K562 (cell line): ENCODE measurements around the gene NXF3. TPM values are rescaled to one million over a fixed set of nuclear protein-coding genes. Genes with fewer than 3 reads are reported as not detected.

Experiments
- ATF3 ChIP-seq, 2 experiments: fragments of 450-650 bp in 1 of 2; sonication (generic) in 1 of 2; formaldehyde crosslinking in 1 of 2; IDR thresholded peaks in 1 of 2; conservative IDR thresholded peaks in 1 of 2; 2 replicates each; pipeline versions ENCODE4 v1.6.1 to v1.8.1; 2016 to 2023; ENCODE audit warnings: mild to moderate bottlenecking in 2 of 2, moderate library complexity in 2 of 2, inconsistent platforms in 1 of 2, missing genetic modification reagents in 1 of 2
- FOXP1 ChIP-seq: sonication (generic); formaldehyde crosslinking; IDR thresholded peaks from 2 replicates; pipeline ENCODE4 v1.8.0; 2022; ENCODE audit warnings: mild to moderate bottlenecking, missing genetic modification reagents
- GATA2 ChIP-seq: sonication (generic); formaldehyde crosslinking; IDR thresholded peaks from 2 replicates; pipeline ENCODE4 v1.4.0; 2020; ENCODE audit warnings: mild to moderate bottlenecking, missing genetic modification reagents
- HMGN3 ChIP-seq: IDR thresholded peaks from 2 replicates; pipeline ENCODE4 v1.6.1; 2011; ENCODE audit warnings: borderline replicate concordance, low read depth, mild to moderate bottlenecking, mixed read lengths, low read length; ENCODE audit not compliant: insufficient read length; ENCODE audit errors: extremely low read depth
- NCOA4 ChIP-seq: fragments of 450-650 bp; IDR thresholded peaks from 2 replicates; pipeline ENCODE4 v1.6.1; 2018; ENCODE audit warnings: mild to moderate bottlenecking; ENCODE audit not compliant: partially characterized antibody
- RBFOX2 ChIP-seq: fragments of 200-400 bp; formaldehyde crosslinking; IDR thresholded peaks from 2 replicates; pipeline ENCODE4 v1.6.1; 2017; ENCODE audit warnings: low read depth, mild to moderate bottlenecking, low read length, moderate library complexity
- REST ChIP-seq, 2 experiments: fragments of 450-650 bp; formaldehyde crosslinking in 1 of 2; IDR thresholded peaks; 2 replicates each; pipeline versions ENCODE4 v1.4.0 to v1.6.1; 2014 to 2020; ENCODE audit warnings: mild to moderate bottlenecking in 2 of 2, borderline replicate concordance in 1 of 2, low read depth in 1 of 2
- RNF219 ChIP-seq: fragments of 250-450 bp; sonication (Bioruptor Pico); IDR thresholded peaks from 2 replicates; pipeline ENCODE4 v1.5.0; 2022; ENCODE audit warnings: mild to moderate bottlenecking
- SIN3A ChIP-seq, 2 experiments: fragments of 150-350 bp in 1 of 2; IDR thresholded peaks; 2 replicates each; pipeline ENCODE4 v1.6.1; 2011 to 2016; ENCODE audit warnings: borderline replicate concordance in 2 of 2, low read depth in 2 of 2, low read length in 2 of 2, mild to moderate bottlenecking in 2 of 2, moderate library complexity in 2 of 2; ENCODE audit not compliant: control insufficient read depth in 1 of 2
- TFAP4 ChIP-seq: sonication (generic); formaldehyde crosslinking; IDR thresholded peaks from 2 replicates; pipeline ENCODE4 v1.8.0; 2022; ENCODE audit warnings: missing genetic modification reagents, mild to moderate bottlenecking, moderate library complexity, borderline replicate concordance
- TSC22D4 ChIP-seq: fragments of 450-650 bp; IDR thresholded peaks from 2 replicates; pipeline ENCODE4 v1.6.1; 2016; ENCODE audit warnings: missing genetic modification characterization, missing biosample characterization, control low read depth
- ZC3H11A ChIP-seq: IDR thresholded peaks from 2 replicates; pipeline ENCODE4 v1.6.1; 2012; ENCODE audit warnings: low read depth, low read length, improper control_type of control experiment
- ZNF57 ChIP-seq: fragments of 450-650 bp; formaldehyde crosslinking; IDR thresholded peaks from 2 replicates; pipeline ENCODE4 v1.4.0; 2020; ENCODE audit warnings: mild to moderate bottlenecking, moderate library complexity
- ZNF584 ChIP-seq: fragments of 200-800 bp; sonication (Bioruptor generic); IDR thresholded peaks from 2 replicates; pipeline ENCODE4 v1.6.1; 2016; ENCODE audit warnings: low read depth, mild to moderate bottlenecking, missing genetic modification characterization, missing compliant biosample characterization
- ZNF780A ChIP-seq: fragments of 250-450 bp; sonication (Bioruptor Pico); IDR thresholded peaks from 2 replicates; pipeline ENCODE4 v1.5.0; 2021; ENCODE audit warnings: mild to moderate bottlenecking
- polyA plus RNA-seq, 8 experiments: library from polyadenylated mRNA; depleted of rRNA in 4 of 8; stranded (reverse) in 5 of 8; unstranded in 3 of 8; fragments of >200 nt; fragmentation: Nextera tagmentation in 2 of 8; fragmentation: Illumina TruSeq in 1 of 8; extraction: Ambion mirVana in 2 of 8; extraction: Trizol in 1 of 8; gene quantifications; 2 replicates each; pipeline versions ENCODE4 v1.2.1 to v1.2.3, GENCODE V29; 2011 to 2014; ENCODE audit warnings: inconsistent platforms in 1 of 8, missing spikeins in 1 of 8
- total RNA-seq, 7 experiments: library from RNA; depleted of rRNA in 6 of 7; stranded (reverse); fragments of >200 nt in 6 of 7; fragmentation: Illumina TruSeq in 2 of 7; extraction: Trizol in 2 of 7; gene quantifications; 2 replicates each; pipeline versions ENCODE4 v1.2.1 to v1.2.3, GENCODE V29; 2011 to 2021; ENCODE audit warnings: low replicate concordance in 1 of 7

Gene NXF3
- total and polyA plus RNA-seq, 9 of the 15 experiments (the other 6 are each of a cell fraction or from before 2014, with no cell fraction given), result 0.18 to 0.40 (median 0.28) TPM; not detected in 2

- TF ChIP-seq REST (IDR thresholded peaks at IDR 0.05; ENCODE audit: borderline replicate concordance), result no peak
- TF ChIP-seq REST (CRISPR knock-in tag; IDR thresholded peaks at IDR 0.05; ENCODE audit: low read depth), result no peak
- TF ChIP-seq RNF219, result no peak
- TF ChIP-seq ZNF57, result no peak
- TF ChIP-seq ATF3 (IDR thresholded peaks at IDR 0.05), result no peak
- no peak for TF ChIP-seq ATF3 (CRISPR knock-in tag; conservative IDR thresholded peaks at IDR 0.05)
- TF ChIP-seq ZNF780A (CRISPR knock-in tag), result no peak
- TF ChIP-seq HMGN3, result no peak
- TF ChIP-seq ZNF584 (CRISPR knock-in tag), result no peak
- no peak for TF ChIP-seq SIN3A (IDR thresholded peaks at IDR 0.05; ENCODE audit: borderline replicate concordance in 2 of 2, control insufficient read depth in 1 of 2, low read depth in 2 of 2, low read length in 2 of 2)
- TF ChIP-seq TSC22D4, result no peak
- no peak for TF ChIP-seq NCOA4
- no peak for TF ChIP-seq RBFOX2
- no peak for TF ChIP-seq FOXP1 (CRISPR knock-in tag)
- no peak for TF ChIP-seq GATA2 (CRISPR knock-in tag)
- no peak for TF ChIP-seq ZC3H11A
- TF ChIP-seq TFAP4, result no peak
Observed at GRCh38 chrX:103107836-103108235, 14.9 kb upstream of the NXF3 start (continued).
